HL-60 (cell line): ENCODE measurements around the gene TBL1XR1.

Source experiments
- DNase-seq, 2 experiments: peaks; one replicate each; pipeline ENCODE4 v3.0.0-alpha.2; 2010 to 2020; ENCODE audit warnings: low read depth in 1 of 2, low spot score in 1 of 2
- H3K27ac ChIP-seq: fragments of 250-450 bp; sonication (Bioruptor Pico); replicated peaks from 2 replicates; pipeline ENCODE4 v1.5.1; 2020; ENCODE audit warnings: mild to moderate bottlenecking, moderate library complexity
- H3K27me3 ChIP-seq: fragments of 250-450 bp; sonication (Bioruptor Pico); 2 replicates; pipeline ENCODE4 v1.5.1; 2021; ENCODE audit warnings: mild to moderate bottlenecking, moderate library complexity; ENCODE audit not compliant: insufficient read depth, poor library complexity, severe bottlenecking
- H3K4me3 ChIP-seq: replicated peaks from 2 replicates; pipeline ENCODE4 v1.5.1; 2011; ENCODE audit warnings: mild to moderate bottlenecking, control low read depth, low read length; ENCODE audit not compliant: insufficient read depth
- CTCF ChIP-seq: IDR thresholded peaks from one replicate; pipeline ENCODE4 v1.5.1; 2011; ENCODE audit warnings: low read length, control low read depth, inconsistent platforms; ENCODE audit not compliant: insufficient read depth
- GABPA ChIP-seq: IDR thresholded peaks from 2 replicates; pipeline ENCODE4 v1.6.1; 2012; ENCODE audit warnings: low read depth
- POLR2AphosphoS5 ChIP-seq: IDR thresholded peaks from 2 replicates; pipeline ENCODE4 v1.6.1; 2012; ENCODE audit warnings: low read depth
- SPI1 ChIP-seq: IDR thresholded peaks from 2 replicates; pipeline ENCODE4 v1.6.1; 2012; ENCODE audit warnings: low read depth, mild to moderate bottlenecking, borderline replicate concordance
- TF ChIP-seq, protein P1 (sequence below): IDR thresholded peaks from 2 replicates; pipeline ENCODE4 v1.6.1; 2012; ENCODE audit warnings: low read depth; ENCODE audit not compliant: insufficient replicate concordance

The TBL1XR1 gene

GRCh38 chr3:177201700-177202397 is 4.6 kb upstream of the TBL1XR1 start:
- peak; percentile 85 to 91 for DNase-seq
- TF ChIP-seq POLR2AphosphoS5, result peak; percentile 87
- TF ChIP-seq GABPA, result 0 out of 2 replicates have a peak, but pooled peaks have one; percentile 6
- TF ChIP-seq, protein P1, sequence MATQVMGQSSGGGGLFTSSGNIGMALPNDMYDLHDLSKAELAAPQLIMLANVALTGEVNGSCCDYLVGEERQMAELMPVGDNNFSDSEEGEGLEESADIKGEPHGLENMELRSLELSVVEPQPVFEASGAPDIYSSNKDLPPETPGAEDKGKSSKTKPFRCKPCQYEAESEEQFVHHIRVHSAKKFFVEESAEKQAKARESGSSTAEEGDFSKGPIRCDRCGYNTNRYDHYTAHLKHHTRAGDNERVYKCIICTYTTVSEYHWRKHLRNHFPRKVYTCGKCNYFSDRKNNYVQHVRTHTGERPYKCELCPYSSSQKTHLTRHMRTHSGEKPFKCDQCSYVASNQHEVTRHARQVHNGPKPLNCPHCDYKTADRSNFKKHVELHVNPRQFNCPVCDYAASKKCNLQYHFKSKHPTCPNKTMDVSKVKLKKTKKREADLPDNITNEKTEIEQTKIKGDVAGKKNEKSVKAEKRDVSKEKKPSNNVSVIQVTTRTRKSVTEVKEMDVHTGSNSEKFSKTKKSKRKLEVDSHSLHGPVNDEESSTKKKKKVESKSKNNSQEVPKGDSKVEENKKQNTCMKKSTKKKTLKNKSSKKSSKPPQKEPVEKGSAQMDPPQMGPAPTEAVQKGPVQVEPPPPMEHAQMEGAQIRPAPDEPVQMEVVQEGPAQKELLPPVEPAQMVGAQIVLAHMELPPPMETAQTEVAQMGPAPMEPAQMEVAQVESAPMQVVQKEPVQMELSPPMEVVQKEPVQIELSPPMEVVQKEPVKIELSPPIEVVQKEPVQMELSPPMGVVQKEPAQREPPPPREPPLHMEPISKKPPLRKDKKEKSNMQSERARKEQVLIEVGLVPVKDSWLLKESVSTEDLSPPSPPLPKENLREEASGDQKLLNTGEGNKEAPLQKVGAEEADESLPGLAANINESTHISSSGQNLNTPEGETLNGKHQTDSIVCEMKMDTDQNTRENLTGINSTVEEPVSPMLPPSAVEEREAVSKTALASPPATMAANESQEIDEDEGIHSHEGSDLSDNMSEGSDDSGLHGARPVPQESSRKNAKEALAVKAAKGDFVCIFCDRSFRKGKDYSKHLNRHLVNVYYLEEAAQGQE, result no peak

DNA sequence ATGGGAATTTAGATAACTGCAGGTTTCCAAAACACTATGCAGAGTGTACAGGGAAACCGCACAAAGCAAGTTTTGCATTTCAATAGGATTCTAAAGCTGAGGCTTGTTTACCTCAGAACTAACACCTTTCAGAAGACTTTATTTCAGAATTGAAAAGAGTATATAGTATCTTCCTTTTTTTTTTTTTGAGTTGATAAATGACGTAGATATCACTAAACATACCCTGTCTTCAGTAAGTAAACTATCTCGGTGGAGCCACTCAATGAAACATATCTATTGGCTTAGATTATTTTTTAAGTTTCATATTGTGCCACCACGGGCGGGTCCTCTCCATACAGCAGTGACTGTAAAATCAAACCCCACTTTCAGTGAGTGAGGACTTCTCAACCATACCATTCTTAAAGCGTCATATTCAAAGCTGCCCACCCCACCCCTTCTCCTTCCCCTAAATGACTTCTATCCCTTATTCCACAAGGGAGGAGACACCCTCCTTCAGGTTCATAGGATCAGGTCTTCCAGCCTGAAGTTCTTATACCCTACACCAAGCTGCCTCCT is 2.0 kb upstream of the TBL1XR1 start:
- Histone ChIP-seq H3K27me3 (no peaks in the 10 kb centered on the region), H3K27ac (peak overlapping the region; percentile 75), H3K4me3 (no peak overlapping the region)
- TF ChIP-seq SPI1 (no peak), POLR2AphosphoS5 (no peak), CTCF (no peak), GABPA (no peak)
- TF ChIP-seq, protein P1, result no peak
- DNase-seq, result no peak

More at GRCh38 chr3:177201700-177202397, 4.6 kb upstream of the TBL1XR1 start:
- H3K27me3 ChIP-seq, result no peaks in the 10 kb centered on the region
- no peak overlapping the region for H3K4me3 ChIP-seq
- peak overlapping the region; percentile 71 for H3K27ac ChIP-seq

DNA sequence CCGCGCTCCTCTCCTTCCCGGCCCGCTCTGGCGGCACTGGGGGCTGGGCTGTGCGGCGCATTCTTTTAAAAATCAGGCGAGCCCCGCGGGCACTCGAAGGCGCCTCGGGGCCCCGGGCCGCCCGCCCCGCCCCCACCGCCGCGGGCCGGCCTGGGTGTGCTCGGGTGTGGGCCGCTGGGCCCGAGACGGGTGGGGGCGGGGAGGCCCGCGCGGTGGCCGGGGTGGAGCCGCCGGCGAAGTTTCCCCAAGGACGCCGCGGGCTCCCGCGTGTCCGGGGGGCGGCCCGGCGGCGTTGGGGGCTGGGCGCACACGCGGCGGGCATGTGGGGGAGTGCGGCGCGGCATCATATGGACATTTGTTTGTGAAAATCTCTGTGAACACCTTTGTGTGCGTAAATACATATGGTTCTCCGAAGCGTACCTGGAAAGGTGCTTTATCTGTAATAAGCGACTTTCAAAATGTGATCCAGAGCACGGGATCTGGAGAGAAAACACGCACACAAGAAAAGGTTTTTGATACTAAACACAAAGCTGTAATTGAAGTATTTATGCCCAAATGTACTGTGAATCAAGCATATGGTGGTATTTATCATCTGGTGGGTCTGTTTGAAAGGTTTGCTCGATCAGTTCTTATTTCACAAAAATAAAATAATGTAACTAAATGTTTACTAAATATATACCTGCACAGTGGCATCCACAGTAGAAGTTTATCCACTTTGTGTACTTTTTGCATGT is 612 bp upstream of the TBL1XR1 start:
- Histone ChIP-seq H3K27me3 (no peaks in the 10 kb centered on the region), H3K4me3 (peak overlapping the region; percentile 35), H3K27ac (peak overlapping the region; percentile 75)
- DNase-seq, result no peak
- TF ChIP-seq POLR2AphosphoS5, result no peak

DNA sequence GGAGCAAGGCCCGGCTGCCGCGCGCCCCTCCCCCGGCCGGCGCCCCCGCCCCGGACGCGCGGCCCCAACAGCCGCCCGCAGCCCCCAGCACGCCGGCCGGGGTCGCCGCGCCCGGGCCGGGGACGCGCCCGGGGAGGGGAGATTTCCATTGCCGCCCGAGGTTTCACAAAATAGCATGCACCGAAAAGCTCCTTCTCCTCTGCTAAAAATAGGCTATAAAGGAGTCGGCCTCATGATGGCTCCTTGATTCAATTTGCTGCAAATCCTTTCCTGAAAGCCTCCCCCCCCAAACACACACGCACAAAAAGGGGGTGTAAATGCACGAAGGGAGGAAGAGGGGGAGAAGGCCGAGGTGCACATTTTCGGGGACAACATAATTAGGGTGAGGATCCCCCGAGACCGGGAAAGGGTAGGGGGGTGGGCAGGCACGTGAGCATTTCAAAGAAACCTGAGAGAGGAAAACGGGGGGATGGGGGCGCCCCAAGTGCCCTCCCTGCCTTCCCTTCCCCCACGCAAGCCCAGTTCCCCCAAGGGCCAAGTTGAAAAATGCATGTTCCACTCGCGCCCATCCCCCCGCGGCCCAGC is 734 bp downstream of the TBL1XR1 start:
- no peaks in the 10 kb centered on the region for H3K27me3 ChIP-seq
- peak overlapping the region; percentile 99 for H3K27ac ChIP-seq
- no peak for TF ChIP-seq SPI1
- peak; percentile 33 for TF ChIP-seq POLR2AphosphoS5
- H3K4me3 ChIP-seq, result peak overlapping the region; percentile 49
- peak; percentile 46 to 47 for DNase-seq

DNA sequence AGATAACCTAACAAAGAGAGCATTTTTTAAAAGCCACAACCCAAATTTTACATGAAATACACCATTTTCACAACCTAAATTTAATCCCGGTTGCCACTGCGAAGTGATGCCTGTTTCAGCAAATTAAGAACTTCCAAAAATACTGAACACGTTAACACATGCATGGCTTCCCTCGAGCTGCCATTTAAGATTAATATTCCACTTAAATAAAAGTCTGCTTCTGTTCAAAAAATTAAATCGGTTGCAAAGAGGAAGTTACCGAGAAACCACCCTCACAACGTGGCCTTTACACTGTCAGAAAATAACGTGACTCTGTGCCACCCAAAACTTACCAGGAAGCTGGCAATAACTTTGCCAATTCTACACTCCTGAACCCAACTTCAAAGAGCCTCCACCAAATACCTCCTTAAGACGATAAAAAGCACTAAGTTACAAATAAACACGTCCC is 1.2 kb downstream of the TBL1XR1 start:
- Histone ChIP-seq H3K4me3 (peak overlapping the region; percentile 49), H3K27me3 (no peaks in the 10 kb centered on the region), H3K27ac (peak overlapping the region; percentile 99)
- TF ChIP-seq, protein P1, result peak; percentile 43
- TF ChIP-seq POLR2AphosphoS5 (peak; percentile 42), GABPA (no peak)
- DNase-seq, result peak; percentile 60 to 62
